Measurements from ENCODE around the gene APLP1.
"Not testable (repeated sequence)": the region's sequence is repeated elsewhere in the genome, so short reads cannot be mapped to it uniquely, and the experiment has no call there.

DNA sequence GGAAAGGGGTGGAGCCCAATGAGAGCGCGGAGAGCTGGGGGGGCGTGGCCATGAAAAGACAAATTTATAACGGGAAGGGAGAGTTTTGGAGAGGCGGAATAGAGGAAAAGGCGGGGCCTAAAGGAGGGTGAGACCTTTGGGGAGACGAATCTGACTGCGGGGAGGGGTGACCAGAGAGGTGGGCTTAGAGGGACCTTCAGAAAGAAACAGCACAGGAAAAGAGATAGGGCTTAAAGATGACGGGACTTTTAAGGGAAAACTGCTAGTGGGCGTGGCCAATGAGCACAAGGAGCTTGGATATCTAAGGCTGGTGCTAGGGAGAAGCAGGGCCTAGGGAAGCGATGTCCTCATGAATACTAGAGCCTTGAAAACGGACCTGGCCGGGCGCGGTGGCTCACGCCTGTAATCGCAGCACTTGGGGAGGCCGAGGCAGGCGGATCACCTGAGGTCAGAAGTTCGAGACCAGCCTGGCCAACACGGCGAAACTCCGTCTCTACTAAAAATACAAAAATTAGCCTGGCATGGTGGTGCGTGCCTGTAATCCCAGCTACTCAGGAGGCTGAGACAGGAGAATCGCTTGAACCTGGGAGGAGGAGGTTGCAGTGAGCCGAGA is 1.9 kb downstream of the APLP1 start:
- not testable (repeated sequence) for TF ChIP-seq POLR2AphosphoS5, CTCF, POLR2A (IDR thresholded peaks at IDR 0.05)
